KOPT-K1 (cell line): ENCODE results near the gene SMCHD1.
"Not testable (repeated sequence)": the region's sequence is repeated elsewhere in the genome, so short reads cannot be mapped to it uniquely, and the experiment has no call there.

ENCODE experiments used
- H3K27ac ChIP-seq: fragments of 200-600 bp; sonication (generic); 2 replicates; pipeline ENCODE4 v1.5.1; 2016; ENCODE audit warnings: antibody characterized with exemption, mild to moderate bottlenecking, low read depth, low read length; ENCODE audit not compliant: poor library complexity, severe bottlenecking
- H3K36me3 ChIP-seq: fragments of 200-600 bp; sonication (generic); 2 replicates; pipeline ENCODE4 v1.5.1; 2017; ENCODE audit warnings: antibody characterized with exemption, mild to moderate bottlenecking, low read length, moderate library complexity; ENCODE audit not compliant: insufficient read depth
- H3K9me3 ChIP-seq: fragments of 200-600 bp; sonication (generic); 2 replicates; pipeline ENCODE4 v1.5.1; 2017; ENCODE audit warnings: antibody characterized with exemption, low read length, mild to moderate bottlenecking; ENCODE audit not compliant: insufficient read depth, poor library complexity, severe bottlenecking

The SMCHD1 gene

GRCh38 chr18:2653467-2653866 lies 2.1 kb upstream of the SMCHD1 start:
- no peak overlapping the region for H3K27ac ChIP-seq
- no peaks in the 10 kb centered on the region for H3K9me3 ChIP-seq
- peaks cover 9% of the 10 kb centered on the region; the same call in 1 of the 2 replicates for H3K36me3 ChIP-seq

DNA sequence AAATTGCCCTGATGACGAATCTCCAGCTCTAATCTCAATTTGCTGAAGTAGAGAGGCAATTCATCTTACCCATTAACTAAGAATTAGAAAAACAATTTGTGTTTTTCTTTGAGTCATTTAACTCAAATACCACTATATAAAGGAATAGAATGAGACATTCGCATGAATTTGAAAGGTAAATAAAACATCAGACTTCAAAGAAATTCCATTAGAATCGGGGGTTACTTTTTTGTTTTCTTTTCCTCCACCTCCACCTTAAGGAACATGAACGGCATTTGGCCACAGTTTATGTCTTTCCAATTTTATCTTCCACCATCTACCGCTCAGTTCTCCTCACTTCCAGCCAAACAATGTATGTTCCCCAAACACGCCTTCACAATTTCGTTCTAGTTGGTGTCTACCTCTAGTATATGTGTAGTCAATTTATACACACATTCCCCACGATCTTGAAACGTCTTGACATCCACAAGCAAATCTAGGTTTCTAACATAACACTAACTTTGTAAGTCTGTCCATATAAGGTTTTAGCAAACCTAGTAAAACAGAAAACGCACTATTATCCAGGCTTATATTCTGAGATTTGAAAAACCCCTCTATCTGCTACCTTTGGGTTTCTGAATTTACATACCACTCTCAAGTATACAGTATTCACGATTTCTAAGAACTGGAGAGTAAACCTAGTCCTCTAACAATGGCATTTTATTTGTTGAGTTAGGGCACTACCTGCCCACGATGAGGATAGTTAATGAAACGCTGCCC lies 1.2 kb upstream of the SMCHD1 start:
- Histone ChIP-seq H3K36me3 (peaks cover 10% of the 10 kb centered on the region; the same call in 1 of the 2 replicates), H3K9me3 (no peaks in the 10 kb centered on the region), H3K27ac (peak overlapping the region; percentile 94)

GRCh38 chr18:2654928-2655177 lies 673 bp upstream of the SMCHD1 start:
- H3K9me3 ChIP-seq: no peaks in the 10 kb centered on the region
- H3K36me3 ChIP-seq: peaks cover 10% of the 10 kb centered on the region
- H3K27ac ChIP-seq: peak overlapping the region; percentile 94

GRCh38 chr18:2655954-2656236 lies 369 bp downstream of the SMCHD1 start:
- Histone ChIP-seq H3K9me3 (no peaks in the 10 kb centered on the region), H3K27ac (peak overlapping the region; percentile 94), H3K36me3 (peaks cover 16% of the 10 kb centered on the region)

DNA sequence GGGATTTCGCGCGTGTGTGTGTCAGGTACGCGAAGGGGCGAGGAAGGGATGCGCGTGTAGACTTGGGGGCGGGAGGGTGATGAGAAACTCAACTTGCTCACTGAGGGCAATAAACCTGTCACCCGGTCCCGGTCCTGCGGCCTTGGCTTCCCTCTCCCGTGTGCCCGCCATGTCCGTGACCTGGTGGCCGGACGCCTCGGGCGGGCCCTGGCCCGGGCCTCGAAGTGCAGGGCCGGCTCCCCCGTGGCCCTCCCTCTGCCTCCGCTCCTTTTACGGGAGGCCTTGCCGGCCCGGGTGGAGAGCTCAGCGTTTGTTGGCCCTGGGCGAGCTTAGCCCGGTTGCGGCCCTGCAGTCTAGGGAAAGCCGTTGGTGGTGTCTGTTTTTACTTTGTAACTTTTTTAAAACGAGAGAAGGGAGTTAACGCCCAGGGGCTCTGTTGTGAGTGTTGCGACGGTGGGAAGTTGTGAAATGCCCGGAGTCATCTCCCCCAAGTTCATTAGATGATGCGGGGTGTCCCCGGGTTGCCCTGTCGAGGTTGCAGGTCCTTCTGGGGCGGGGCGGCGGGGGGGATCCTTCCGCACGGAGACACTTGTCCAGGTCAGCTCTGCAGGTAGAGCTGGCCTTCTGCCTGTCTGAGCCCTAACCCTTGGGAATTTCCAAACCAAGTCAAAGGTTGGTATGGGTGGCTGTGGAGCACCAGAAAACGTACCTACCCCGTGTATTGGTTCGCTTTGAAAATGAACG lies 883 bp downstream of the SMCHD1 start:
- Histone ChIP-seq H3K9me3 (no peaks in the 10 kb centered on the region), H3K27ac (peak overlapping the region; percentile 94), H3K36me3 (peaks cover 19% of the 10 kb centered on the region)

- Histone ChIP-seq H3K36me3 (peaks cover 19% of the 10 kb centered on the region), H3K27ac (peak overlapping the region; percentile 94), H3K9me3 (no peaks in the 10 kb centered on the region)
Measured at GRCh38 chr18:2656981-2657512, 1.5 kb downstream of the SMCHD1 start.

GRCh38 chr18:2657788-2658458 lies 2.4 kb downstream of the SMCHD1 start:
- Histone ChIP-seq H3K9me3 (no peaks in the 10 kb centered on the region), H3K36me3 (peaks cover 20% of the 10 kb centered on the region), H3K27ac (no peak overlapping the region)

- H3K36me3 ChIP-seq: peaks cover 41% of the 10 kb centered on the region
- not testable (repeated sequence) for H3K27ac ChIP-seq, H3K9me3 ChIP-seq
Measured at GRCh38 chr18:2660849-2661248, 5.3 kb downstream of the SMCHD1 start.

GRCh38 chr18:2662288-2662687 lies 6.8 kb downstream of the SMCHD1 start:
- peaks cover 55% of the 10 kb centered on the region for H3K36me3 ChIP-seq
- H3K9me3 ChIP-seq, H3K27ac ChIP-seq: not testable (repeated sequence)

- no peak overlapping the region for H3K27ac ChIP-seq
- peaks cover 58% of the 10 kb centered on the region for H3K36me3 ChIP-seq
- no peaks in the 10 kb centered on the region for H3K9me3 ChIP-seq
Measured at GRCh38 chr18:2662990-2663389, 7.5 kb downstream of the SMCHD1 start.

- H3K27ac ChIP-seq: no peak overlapping the region
- peaks cover 100% of the 10 kb centered on the region for H3K36me3 ChIP-seq
- H3K9me3 ChIP-seq: no peaks in the 10 kb centered on the region
Measured at GRCh38 chr18:2672410-2672809, 16.9 kb downstream of the SMCHD1 start.

DNA sequence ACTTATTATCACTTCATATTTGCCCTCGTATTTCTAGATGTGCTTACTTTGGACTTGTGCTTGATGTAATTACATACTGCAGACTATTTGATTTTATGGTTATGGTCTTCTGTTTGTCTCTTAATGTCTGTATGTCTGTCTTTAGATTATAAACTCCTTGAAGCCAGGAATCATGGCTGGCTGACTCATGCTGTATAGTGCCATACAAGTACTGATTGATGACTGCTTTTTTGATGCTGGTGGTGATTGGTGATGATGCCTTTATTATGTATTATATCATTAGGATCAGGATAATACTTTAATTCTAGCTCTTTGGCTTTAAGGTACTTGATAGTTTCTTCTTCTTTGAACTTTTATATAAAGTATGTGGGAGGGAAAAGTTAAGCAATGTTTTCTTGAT lies 17.3 kb downstream of the SMCHD1 start:
- H3K9me3 ChIP-seq: no peaks in the 10 kb centered on the region
- no peak overlapping the region for H3K27ac ChIP-seq
- H3K36me3 ChIP-seq: peaks cover 100% of the 10 kb centered on the region

GRCh38 chr18:2678933-2679332 lies 23.4 kb downstream of the SMCHD1 start:
- H3K36me3 ChIP-seq: peaks cover 99% of the 10 kb centered on the region
- not testable (repeated sequence) for H3K9me3 ChIP-seq, H3K27ac ChIP-seq

DNA sequence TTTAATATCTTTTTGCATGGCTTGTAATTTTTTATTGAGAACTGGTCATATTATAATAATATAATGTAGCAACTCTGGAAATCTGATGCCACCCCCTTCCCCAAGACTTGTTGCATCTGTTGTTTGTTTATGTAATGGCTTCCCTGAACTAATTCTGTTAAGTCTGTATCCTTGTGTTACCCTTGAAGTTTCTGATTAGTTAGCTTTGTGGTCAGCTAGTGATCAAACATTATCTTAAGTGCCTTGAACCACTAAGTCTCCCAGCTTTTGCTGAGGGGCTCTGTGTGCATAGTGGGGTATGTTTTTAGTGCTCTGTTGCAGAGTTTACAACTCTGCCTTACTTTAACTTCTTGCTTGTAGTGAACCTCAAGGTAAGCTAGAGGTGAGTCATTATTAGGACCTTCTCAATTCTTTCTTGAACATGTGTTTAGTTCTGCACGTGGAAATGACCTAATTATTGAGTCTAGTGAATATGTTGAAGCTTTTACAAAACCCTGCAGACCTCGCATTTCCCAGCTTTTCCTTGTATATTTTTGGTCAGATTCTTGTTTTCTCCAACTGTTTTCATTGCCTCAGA lies 24.8 kb downstream of the SMCHD1 start:
- Histone ChIP-seq H3K9me3 (peaks cover 10% of the 10 kb centered on the region), H3K27ac (no peak overlapping the region), H3K36me3 (peaks cover 99% of the 10 kb centered on the region)

DNA sequence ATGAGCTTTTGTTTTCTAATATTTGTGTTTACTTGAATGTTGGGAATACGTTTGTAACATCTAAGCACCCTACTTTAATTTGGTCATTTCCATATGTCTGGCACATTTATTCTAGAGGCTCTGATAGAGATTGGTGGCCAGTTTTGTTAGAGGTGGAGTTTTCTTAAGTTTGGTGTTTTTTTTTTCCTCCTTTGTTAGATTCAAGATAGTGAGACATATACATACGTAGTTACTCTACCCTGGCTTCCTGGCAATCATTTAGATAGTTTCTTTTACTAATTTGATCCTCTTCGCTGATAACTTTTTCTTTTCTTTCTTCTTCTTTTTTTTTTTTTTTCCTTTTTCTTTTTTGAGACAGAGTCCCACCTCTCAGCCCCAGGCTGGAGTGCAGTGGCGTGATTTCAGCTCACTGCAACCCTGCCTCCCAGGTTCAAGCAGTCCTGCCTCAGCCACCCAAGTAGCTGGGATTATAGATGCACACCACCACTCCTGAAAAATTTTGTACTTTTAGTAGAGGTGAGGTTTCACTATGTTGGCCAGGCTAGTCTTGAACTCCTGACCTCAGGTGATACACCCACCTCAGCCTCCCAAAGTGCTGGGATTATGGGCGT lies 26.6 kb downstream of the SMCHD1 start:
- peaks cover 28% of the 10 kb centered on the region for H3K9me3 ChIP-seq

More for the DNA sequence above, 26.6 kb downstream of the SMCHD1 start:
- Histone ChIP-seq H3K27ac (no peak overlapping the region), H3K36me3 (peaks cover 99% of the 10 kb centered on the region)
